OCI-LY7 (cell line): Measurements from ENCODE around the gene PAWR.

Experiments
- EZH2phosphoT487 ChIP-seq: fragments of 200-600 bp; sonication (generic); IDR thresholded peaks from 2 replicates; pipeline ENCODE4 v1.6.1; 2018; ENCODE audit warnings: low read depth, borderline replicate concordance, mild to moderate bottlenecking, mixed run types, antibody characterized with exemption, low read length, moderate library complexity, mixed read lengths
- TF ChIP-seq, protein P1 (sequence below): fragments of 200-600 bp; sonication (generic); conservative IDR thresholded peaks from 2 replicates; pipeline ENCODE4 v1.5.1; 2014; ENCODE audit warnings: mild to moderate bottlenecking, antibody characterized with exemption, low read length, moderate library complexity, mixed read lengths

GRCh38 chr12:79688376-79689060 is 2.2 kb downstream of the PAWR start:
- TF ChIP-seq, protein P1, sequence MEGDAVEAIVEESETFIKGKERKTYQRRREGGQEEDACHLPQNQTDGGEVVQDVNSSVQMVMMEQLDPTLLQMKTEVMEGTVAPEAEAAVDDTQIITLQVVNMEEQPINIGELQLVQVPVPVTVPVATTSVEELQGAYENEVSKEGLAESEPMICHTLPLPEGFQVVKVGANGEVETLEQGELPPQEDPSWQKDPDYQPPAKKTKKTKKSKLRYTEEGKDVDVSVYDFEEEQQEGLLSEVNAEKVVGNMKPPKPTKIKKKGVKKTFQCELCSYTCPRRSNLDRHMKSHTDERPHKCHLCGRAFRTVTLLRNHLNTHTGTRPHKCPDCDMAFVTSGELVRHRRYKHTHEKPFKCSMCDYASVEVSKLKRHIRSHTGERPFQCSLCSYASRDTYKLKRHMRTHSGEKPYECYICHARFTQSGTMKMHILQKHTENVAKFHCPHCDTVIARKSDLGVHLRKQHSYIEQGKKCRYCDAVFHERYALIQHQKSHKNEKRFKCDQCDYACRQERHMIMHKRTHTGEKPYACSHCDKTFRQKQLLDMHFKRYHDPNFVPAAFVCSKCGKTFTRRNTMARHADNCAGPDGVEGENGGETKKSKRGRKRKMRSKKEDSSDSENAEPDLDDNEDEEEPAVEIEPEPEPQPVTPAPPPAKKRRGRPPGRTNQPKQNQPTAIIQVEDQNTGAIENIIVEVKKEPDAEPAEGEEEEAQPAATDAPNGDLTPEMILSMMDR: no peak
- TF ChIP-seq EZH2phosphoT487: no peak
